Endothelial cell of umbilical vein (primary cell): ENCODE data around the gene PAX5. TPM values are rescaled to one million over a fixed set of nuclear protein-coding genes. Genes with fewer than 3 reads are reported as not detected.

Experiments used
- BruUV-seq: library from RNA; stranded (reverse); fragments of 400-500 nt; replicated peaks from 2 replicates; lab custom pipeline; 2021; lab: Mats Ljungman, UMichigan
- CTCF ChIA-PET: fragments of 300-600, 350-600 bp; sonication (Branson Sonifier 250); formaldehyde crosslinking; loops from one replicate; lab custom pipeline; 2021; ENCODE audit warnings: antibody characterized with exemption, inconsistent platforms; lab: Charles Lee
- POLR2A ChIA-PET: fragments of 300-600, 350-600 bp; sonication (Branson Sonifier 250); formaldehyde crosslinking; loops from one replicate; lab custom pipeline; 2021; ENCODE audit warnings: antibody characterized with exemption, inconsistent platforms; lab: Charles Lee
- DNase-seq: peaks from one replicate; pipeline ENCODE4 v3.0.0-alpha.2; 2011; ENCODE audit warnings: low read depth, low spot score
- FAIRE-seq: peaks from 2 replicates; lab custom pipeline; 2011; peaks lifted over from hg19 to GRCh38; lab: Jason Lieb, UNC
- H2AFZ ChIP-seq: 2 replicates; pipeline ENCODE4 v1.6.0; 2012; ENCODE audit warnings: low read depth, low read length, control low read depth, inconsistent platforms
- H3K27ac ChIP-seq: 2 replicates; pipeline ENCODE4 v1.5.1; 2011; ENCODE audit warnings: low read depth, mild to moderate bottlenecking, control low read depth, low read length, moderate library complexity; ENCODE audit not compliant: insufficient read depth
- H3K27me3 ChIP-seq, 2 experiments: 2 replicates each; pipeline versions ENCODE4 v1.6.0 to v1.6.1; 2011; ENCODE audit warnings: low read length in 2 of 2, mixed read lengths in 1 of 2; ENCODE audit not compliant: control insufficient read depth in 2 of 2, insufficient read depth in 2 of 2
- H3K36me3 ChIP-seq, 2 experiments: 2 replicates in 1 of 2; 3 replicates in 1 of 2; pipeline ENCODE4 v1.5.1; 2011; ENCODE audit warnings: low read length in 2 of 2, mild to moderate bottlenecking in 1 of 2, moderate library complexity in 1 of 2; ENCODE audit not compliant: control insufficient read depth in 2 of 2, insufficient read depth in 2 of 2; ENCODE audit errors: extremely low read depth in 1 of 2
- H3K4me1 ChIP-seq: 3 replicates; pipeline ENCODE4 v1.5.1; 2011; ENCODE audit warnings: mild to moderate bottlenecking, low read length; ENCODE audit not compliant: control insufficient read depth, insufficient read depth; ENCODE audit errors: extremely low read depth
- H3K4me2 ChIP-seq: 2 replicates; pipeline ENCODE4 v1.6.1; 2011; ENCODE audit warnings: low read length, control low read depth, mixed read lengths; ENCODE audit not compliant: insufficient read depth
- H3K4me3 ChIP-seq, 3 experiments: fragments of 200-600 bp in 1 of 3; sonication (generic), shearing (Covaris generic) in 1 of 3; replicated peaks in 1 of 3; 2 replicates each; pipeline ENCODE4 v1.5.1; 2011 to 2016; ENCODE audit warnings: control low read depth in 3 of 3, low read length in 3 of 3, mild to moderate bottlenecking in 2 of 3, inconsistent platforms in 1 of 3, low read depth in 1 of 3, moderate library complexity in 1 of 3; ENCODE audit not compliant: insufficient read depth in 1 of 3
- H3K79me2 ChIP-seq: 2 replicates; pipeline ENCODE4 v1.6.0; 2012; ENCODE audit warnings: low read length, inconsistent platforms; ENCODE audit not compliant: control insufficient read depth, insufficient read depth
- H3K9ac ChIP-seq: replicated peaks from 2 replicates; pipeline ENCODE3; 2011; ENCODE audit warnings: low read length, control low read depth; ENCODE audit not compliant: insufficient read depth; ENCODE audit errors: extremely low read depth
- H3K9me1 ChIP-seq: replicated peaks from 3 replicates; pipeline ENCODE4 v1.6.0; 2011; ENCODE audit warnings: mild to moderate bottlenecking, low read length; ENCODE audit not compliant: control insufficient read depth, insufficient read depth; ENCODE audit errors: extremely low read depth
- H3K9me3 ChIP-seq: replicated peaks from 2 replicates; pipeline ENCODE4 v1.5.1; 2012; ENCODE audit warnings: low read length, inconsistent platforms; ENCODE audit not compliant: control insufficient read depth, insufficient read depth
- H4K20me1 ChIP-seq: replicated peaks from 2 replicates; pipeline ENCODE3; 2011; ENCODE audit warnings: mild to moderate bottlenecking, low read length; ENCODE audit not compliant: control insufficient read depth, insufficient read depth; ENCODE audit errors: extremely low read depth
- EZH2 ChIP-seq: IDR thresholded peaks from 2 replicates; pipeline ENCODE4 v1.6.1; 2012; ENCODE audit warnings: borderline replicate concordance, low read depth, mild to moderate bottlenecking, moderate library complexity, low read length, inconsistent platforms; ENCODE audit not compliant: severe bottlenecking
- FOS ChIP-seq: IDR thresholded peaks from 2 replicates; pipeline ENCODE4 v1.6.1; 2011; ENCODE audit warnings: mild to moderate bottlenecking, low read length, moderate library complexity, borderline replicate concordance; ENCODE audit not compliant: insufficient read depth
- GATA2 ChIP-seq: IDR thresholded peaks from 2 replicates; pipeline ENCODE4 v1.7.0; 2011; ENCODE audit warnings: low read depth, mild to moderate bottlenecking, moderate library complexity, mixed read lengths, low read length; ENCODE audit not compliant: insufficient read length, insufficient read depth
- JUN ChIP-seq: IDR thresholded peaks from 2 replicates; pipeline ENCODE4 v1.6.1; 2011; ENCODE audit warnings: borderline replicate concordance, low read depth; ENCODE audit not compliant: insufficient read length, insufficient read depth
- MAX ChIP-seq: IDR thresholded peaks from 2 replicates; pipeline ENCODE4 v1.6.1; 2011; ENCODE audit not compliant: insufficient read depth, insufficient read length
- MYC ChIP-seq: IDR thresholded peaks from one replicate; pipeline ENCODE4 v1.6.1; 2011; ENCODE audit warnings: mild to moderate bottlenecking, low read depth, low read length
- POLR2A ChIP-seq: IDR thresholded peaks from 2 replicates; pipeline ENCODE4 v1.6.1; 2012; ENCODE audit warnings: low read depth, mild to moderate bottlenecking, control low read depth, low read length
- POLR2AphosphoS5 ChIP-seq: IDR thresholded peaks from 2 replicates; pipeline ENCODE4 v1.6.1; 2012; ENCODE audit warnings: low read depth, mild to moderate bottlenecking, control low read depth, low read length, moderate library complexity; ENCODE audit not compliant: insufficient read depth
- dilution Hi-C: fragments of 300-500 bp; cut with MboI; formaldehyde crosslinking; loops from one replicate; pipeline ENCODE4 v1.15.0; 2019; ENCODE audit warnings: low sequenced_read_pairs; ENCODE audit not compliant: extremely low pct_ligation_motif_present
- intact Hi-C: fragments of 100-400 bp; cut with micrococcal nuclease; formaldehyde crosslinking; loops from one replicate; pipeline ENCODE4 v1.10.0; 2022
- polyA plus RNA-seq, 4 experiments: library from polyadenylated mRNA; depleted of rRNA in 3 of 4; stranded (reverse) in 3 of 4; unstranded in 1 of 4; fragments of >200 nt; gene quantifications; 2 replicates each; pipeline versions ENCODE4 v1.2.1 to v1.2.3, GENCODE V29; 2011 to 2012; ENCODE audit warnings: missing spikeins in 1 of 4
- total RNA-seq: library from RNA; stranded (reverse); gene quantifications from 2 replicates; pipeline ENCODE4 v1.2.3, GENCODE V29; 2021
- TF ChIP-seq, protein P1 (sequence below), 2 donors: IDR thresholded peaks; 1 replicate in 1 of 2; 2 replicates in 1 of 2; pipeline ENCODE4 v1.5.1; 2011; ENCODE audit warnings: low read length in 2 of 2, mild to moderate bottlenecking in 2 of 2, moderate library complexity in 2 of 2, control low read depth in 1 of 2, inconsistent platforms in 1 of 2, low read depth in 1 of 2; ENCODE audit not compliant: insufficient read depth in 1 of 2; ENCODE audit errors: extremely low read depth in 1 of 2

PAX5 gene
- total and polyA plus RNA-seq, 2 donors (not counting 3 experiments of a cell fraction or from before 2014, with no cell fraction given) = not detected

DNA sequence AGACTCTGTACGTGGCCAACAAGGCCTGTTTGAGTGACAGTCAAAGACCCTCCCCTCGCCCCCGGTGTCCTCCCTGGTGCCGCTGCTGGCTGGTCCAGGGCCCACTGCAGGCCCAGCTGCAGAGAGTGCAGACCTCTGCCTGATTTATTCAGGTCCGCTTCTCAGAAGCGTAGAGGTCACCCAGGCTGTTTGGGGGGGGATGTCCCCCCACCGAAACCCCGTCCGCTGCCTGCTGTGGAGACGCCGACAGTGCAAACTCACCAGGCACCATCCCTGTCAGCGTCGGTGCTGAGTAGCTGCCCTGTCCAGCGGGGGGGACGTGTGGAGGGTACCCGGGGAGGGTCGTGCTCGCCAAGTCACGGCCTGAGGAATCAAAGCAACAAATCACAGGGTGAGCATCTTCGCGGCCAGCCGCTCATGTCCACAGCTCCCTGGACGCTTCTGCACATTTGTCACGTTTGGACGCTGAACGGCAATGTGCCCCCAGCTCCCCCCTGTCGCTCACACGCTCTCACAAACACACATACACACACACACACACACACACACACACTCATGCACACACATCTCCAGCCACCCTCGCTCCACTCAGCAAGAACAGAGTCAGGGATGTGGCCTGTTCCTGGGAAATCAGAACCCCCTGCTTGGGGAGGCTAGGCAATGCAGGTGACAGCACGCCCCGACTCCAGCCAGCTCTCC is 152.2 kb downstream of the PAX5 start:
- CTCF ChIA-PET = interaction anchor here (1.1 kb wide), 1 partner anchor 9 kb away, joined by 4 read pairs; no protein-coding TSS in a partner anchor
- no peak for FAIRE-seq

More for the DNA sequence above, 152.2 kb downstream of the PAX5 start:
- Histone ChIP-seq H3K27me3 (peaks cover 4 to 10% of the 10 kb centered on the region in 2 experiments), H3K4me1 (no peaks in the 10 kb centered on the region), H3K4me3 (no peak overlapping the region), H3K27ac (no peak overlapping the region), H3K9me1 (no peaks in the 10 kb centered on the region), H3K9ac (no peak overlapping the region), H3K79me2 (no peaks in the 10 kb centered on the region), H3K9me3 (no peaks in the 10 kb centered on the region), H3K36me3 (no peaks in the 10 kb centered on the region), H4K20me1 (no peaks in the 10 kb centered on the region), H2AFZ (no peak overlapping the region), H3K4me2 (no peak overlapping the region)
- no TSS peak for BruUV-seq
- intact Hi-C loops (no loop called here), dilution Hi-C loops (no loop called here)
- DNase-seq = no peak
- POLR2A ChIA-PET = no interaction called here
- TF ChIP-seq JUN (no peak), FOS (no peak), MYC (no peak), POLR2A (no peak), GATA2 (no peak), MAX (no peak), EZH2 (no peak), POLR2AphosphoS5 (no peak)
- TF ChIP-seq, protein P1, sequence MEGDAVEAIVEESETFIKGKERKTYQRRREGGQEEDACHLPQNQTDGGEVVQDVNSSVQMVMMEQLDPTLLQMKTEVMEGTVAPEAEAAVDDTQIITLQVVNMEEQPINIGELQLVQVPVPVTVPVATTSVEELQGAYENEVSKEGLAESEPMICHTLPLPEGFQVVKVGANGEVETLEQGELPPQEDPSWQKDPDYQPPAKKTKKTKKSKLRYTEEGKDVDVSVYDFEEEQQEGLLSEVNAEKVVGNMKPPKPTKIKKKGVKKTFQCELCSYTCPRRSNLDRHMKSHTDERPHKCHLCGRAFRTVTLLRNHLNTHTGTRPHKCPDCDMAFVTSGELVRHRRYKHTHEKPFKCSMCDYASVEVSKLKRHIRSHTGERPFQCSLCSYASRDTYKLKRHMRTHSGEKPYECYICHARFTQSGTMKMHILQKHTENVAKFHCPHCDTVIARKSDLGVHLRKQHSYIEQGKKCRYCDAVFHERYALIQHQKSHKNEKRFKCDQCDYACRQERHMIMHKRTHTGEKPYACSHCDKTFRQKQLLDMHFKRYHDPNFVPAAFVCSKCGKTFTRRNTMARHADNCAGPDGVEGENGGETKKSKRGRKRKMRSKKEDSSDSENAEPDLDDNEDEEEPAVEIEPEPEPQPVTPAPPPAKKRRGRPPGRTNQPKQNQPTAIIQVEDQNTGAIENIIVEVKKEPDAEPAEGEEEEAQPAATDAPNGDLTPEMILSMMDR (IDR thresholded peaks at IDR 0.05; ENCODE audit: extremely low read depth in 1 of 2, insufficient read depth in 1 of 2, low read depth in 1 of 2, low read length in 2 of 2) = no peak
